GM06990 (cell line): ENCODE data around the gene ANKS3.
"Not testable (repeated sequence)": the region's sequence is repeated elsewhere in the genome, so short reads cannot be mapped to it uniquely, and the experiment has no call there.

Experiments
- DNase-seq: peaks from one replicate; pipeline ENCODE4 v3.0.0-alpha.2; 2011; ENCODE audit not compliant: insufficient read length; ENCODE audit errors: extremely low read depth
- H3K27me3 ChIP-seq: replicated peaks from 2 replicates; pipeline ENCODE4 v1.6.0; 2011; ENCODE audit warnings: low read length; ENCODE audit not compliant: control insufficient read depth, insufficient read depth
- H3K36me3 ChIP-seq: 2 replicates; pipeline ENCODE4 v1.5.1; 2011; ENCODE audit warnings: low read length; ENCODE audit not compliant: control insufficient read depth, insufficient read depth
- H3K4me3 ChIP-seq: replicated peaks from 2 replicates; pipeline ENCODE4 v1.5.1; 2011; ENCODE audit warnings: low read depth, mild to moderate bottlenecking, control low read depth, low read length
- CTCF ChIP-seq: IDR thresholded peaks from 2 replicates; pipeline ENCODE4 v1.5.1; 2011; ENCODE audit warnings: low read length, control low read depth, mild to moderate bottlenecking, inconsistent platforms; ENCODE audit not compliant: insufficient read depth, poor library complexity, severe bottlenecking

ANKS3 gene

GRCh38 chr16:4746991-4747574, 13.0 kb upstream of the ANKS3 start:
- no peak overlapping the region for H3K4me3 ChIP-seq
- H3K27me3 ChIP-seq, result no peaks in the 10 kb centered on the region
- H3K36me3 ChIP-seq, result peaks cover 10% of the 10 kb centered on the region
- no peak for DNase-seq
- no peak for TF ChIP-seq CTCF

- no peak overlapping the region for H3K4me3 ChIP-seq
- DNase-seq, result no peak
- H3K27me3 ChIP-seq, result no peaks in the 10 kb centered on the region
- TF ChIP-seq CTCF, result no peak
- H3K36me3 ChIP-seq, result peaks cover 2% of the 10 kb centered on the region
Measured at GRCh38 chr16:4746215-4746614, 12.1 kb upstream of the ANKS3 start.

DNA sequence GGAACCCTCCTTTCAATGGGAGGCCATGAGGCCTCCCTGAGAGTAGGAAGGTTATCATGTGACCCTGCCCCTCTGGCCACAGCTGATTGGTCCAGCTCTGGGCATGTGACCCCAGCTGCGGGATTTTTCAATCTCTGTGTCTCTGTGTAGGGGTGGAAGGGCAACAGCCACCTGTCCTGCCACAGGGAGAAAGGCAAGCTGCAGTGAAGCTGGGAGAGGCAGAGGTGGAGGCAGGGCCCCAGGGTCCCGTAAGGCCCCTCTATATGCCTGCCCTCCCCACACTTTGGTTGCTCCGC, 11.2 kb upstream of the ANKS3 start:
- no peak for DNase-seq
- H3K4me3 ChIP-seq, result no peak overlapping the region
- TF ChIP-seq CTCF, result no peak

GRCh38 chr16:4744555-4745273, 10.6 kb upstream of the ANKS3 start:
- Histone ChIP-seq H3K36me3 (peaks cover under 1% of the 10 kb centered on the region), H3K4me3 (no peak overlapping the region), H3K27me3 (no peaks in the 10 kb centered on the region)
- DNase-seq, result no peak
- TF ChIP-seq CTCF, result no peak

More for the DNA sequence above, 11.2 kb upstream of the ANKS3 start:
- Histone ChIP-seq H3K27me3 (no peaks in the 10 kb centered on the region), H3K36me3 (peaks cover 2% of the 10 kb centered on the region)

DNA sequence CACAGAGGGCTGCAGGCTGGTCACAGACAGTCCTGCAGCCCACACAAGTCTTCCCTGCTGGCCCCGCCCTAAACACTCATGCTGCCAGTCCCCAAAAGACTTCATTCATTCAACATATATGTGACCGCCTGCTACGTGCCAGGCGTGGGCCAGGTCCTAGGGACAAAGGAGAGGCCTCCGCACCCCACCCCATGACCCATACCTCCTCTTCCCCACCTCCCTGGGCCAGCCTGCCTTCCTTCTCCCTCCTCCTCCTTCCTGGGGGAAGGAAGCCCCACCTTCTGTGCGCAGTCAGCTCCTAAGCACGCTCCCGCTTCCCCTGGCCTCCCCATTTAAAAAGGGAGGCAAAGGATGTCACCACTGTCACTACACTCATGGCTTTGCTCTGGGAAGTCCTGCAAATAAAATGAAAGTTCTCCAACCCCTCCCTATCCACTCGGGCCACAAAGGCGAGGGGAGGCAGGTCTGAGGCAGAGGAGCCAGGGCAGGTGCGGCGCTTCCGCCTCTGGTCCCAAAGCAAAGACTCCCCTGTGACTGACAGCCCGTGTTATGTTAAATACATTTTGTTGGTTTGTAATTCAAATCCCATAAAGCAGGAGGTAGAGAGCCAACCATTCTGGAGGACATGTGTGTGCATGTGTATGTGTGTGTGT, 9.3 kb upstream of the ANKS3 start:
- no peaks in the 10 kb centered on the region for H3K27me3 ChIP-seq
- H3K4me3 ChIP-seq, result no peak overlapping the region
- no peaks in the 10 kb centered on the region for H3K36me3 ChIP-seq
- DNase-seq, result no peak
- no peak for TF ChIP-seq CTCF

DNA sequence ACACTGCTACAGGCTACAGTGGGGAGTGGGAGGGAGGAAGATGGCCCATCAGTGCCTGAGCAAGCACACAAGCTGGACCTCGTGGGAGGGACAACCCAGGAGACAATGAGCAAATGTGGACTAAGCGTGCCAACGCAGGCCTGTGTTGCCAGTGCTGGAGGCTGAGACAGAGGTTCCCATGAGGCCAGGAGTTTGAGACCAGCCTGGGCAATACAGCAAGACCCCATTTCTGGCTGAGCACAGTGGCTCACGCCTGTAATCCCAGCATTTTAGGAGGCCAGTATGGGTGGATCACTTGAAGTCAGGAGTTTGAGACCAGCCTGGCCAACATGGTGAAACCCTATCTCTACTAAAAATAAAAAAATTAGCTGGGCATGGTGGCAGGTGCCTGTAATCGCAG, 4.3 kb upstream of the ANKS3 start:
- H3K27me3 ChIP-seq, H3K4me3 ChIP-seq, DNase-seq, H3K36me3 ChIP-seq: not testable (repeated sequence)
